ENCODE measurements around the gene ZNF831. TPM values are rescaled to one million over a fixed set of nuclear protein-coding genes. Genes with fewer than 3 reads are reported as not detected.

ZNF831 gene
- total RNA-seq, 1 experiment from 2014 or later = 0.15 TPM

DNA sequence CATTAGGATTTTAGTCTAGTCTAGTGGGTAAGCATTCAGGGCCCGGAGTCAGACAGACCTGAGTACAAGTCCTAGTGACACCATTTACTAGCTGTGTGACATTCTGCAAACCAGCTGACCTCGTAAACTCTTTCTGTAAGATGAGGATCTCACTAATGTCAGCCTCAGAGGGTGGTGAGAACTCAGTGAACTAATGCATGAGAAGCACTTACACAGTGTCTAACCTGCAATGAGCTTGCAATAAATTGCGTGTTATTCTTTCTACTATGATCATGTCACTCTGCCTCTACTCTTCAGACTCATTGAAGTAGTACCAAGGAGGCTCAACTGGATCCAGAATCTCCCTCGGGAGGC, 41.1 kb upstream of the ZNF831 start:
- POLR2A ChIA-PET = no interaction called here
- no peak overlapping the region for H3K4me3 ChIP-seq (replicated peaks in 1 of 2; ENCODE audit: low read depth in 1 of 2, low read length in 2 of 2)
- ATAC-seq (no peak), DNase-seq (ENCODE audit: low read depth, low spot score) (no peak)
- H3K4me2 ChIP-seq (ENCODE audit: low read length) = no peak overlapping the region
- CTCF ChIA-PET = no interaction called here
- no peak overlapping the region for H3K27ac ChIP-seq (ENCODE audit: low read depth, low read length)
- no TSS peak for BruUV-seq (replicated peaks)
- H3K9ac ChIP-seq (ENCODE audit: low read length) = no peak overlapping the region
- RAD21 ChIA-PET (ENCODE audit: low non-redundant PET in 1 of 2, low total read pairs in 2 of 2, uncharacterized antibody in 2 of 2, unreplicated experiment in 2 of 2) = no interaction called here
- no peaks in the 10 kb centered on the region for H3K9me2 ChIP-seq (ENCODE audit: insufficient read depth)
- TF ChIP-seq POLR2A (IDR thresholded peaks at IDR 0.05; ENCODE audit: borderline replicate concordance, extremely low read depth, insufficient read depth, insufficient read length) (no peak), CTCF (IDR thresholded peaks at IDR 0.05 in 2 of 3, conservative IDR thresholded peaks at IDR 0.05 in 1 of 3; ENCODE audit: borderline replicate concordance in 1 of 3, insufficient read depth in 1 of 3, low read depth in 2 of 3, low read length in 2 of 3) (no peak), ZBTB33 (IDR thresholded peaks at IDR 0.05; ENCODE audit: extremely low read depth, insufficient replicate concordance, low read length) (no peak), CEBPB (IDR thresholded peaks at IDR 0.05; ENCODE audit: low read depth) (no peak), SRF (IDR thresholded peaks at IDR 0.05; ENCODE audit: low read depth) (no peak), SIN3A (IDR thresholded peaks at IDR 0.05; ENCODE audit: low read depth) (no peak), YY1 (IDR thresholded peaks at IDR 0.05; ENCODE audit: extremely low read depth, insufficient replicate concordance, low read depth, low read length) (no peak), POLR2AphosphoS5 (IDR thresholded peaks at IDR 0.05; ENCODE audit: low read depth, low read length) (no peak), REST (IDR thresholded peaks at IDR 0.05; ENCODE audit: low read depth) (no peak), JUND (IDR thresholded peaks at IDR 0.05) (no peak), ZNF274 (IDR thresholded peaks at IDR 0.05; ENCODE audit: low read depth, low read length) (no peak), TCF7L2 (IDR thresholded peaks at IDR 0.05; ENCODE audit: borderline replicate concordance, extremely low read depth, insufficient read depth, insufficient read length) (no peak), EGR1 (IDR thresholded peaks at IDR 0.05; ENCODE audit: low read depth) (no peak)
- TF ChIP-seq, protein P1, sequence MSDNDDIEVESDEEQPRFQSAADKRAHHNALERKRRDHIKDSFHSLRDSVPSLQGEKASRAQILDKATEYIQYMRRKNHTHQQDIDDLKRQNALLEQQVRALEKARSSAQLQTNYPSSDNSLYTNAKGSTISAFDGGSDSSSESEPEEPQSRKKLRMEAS (IDR thresholded peaks at IDR 0.05) = no peak
- H3K4me1 ChIP-seq (ENCODE audit: control insufficient read depth in 1 of 2, insufficient read depth in 2 of 2, low read length in 2 of 2) = no peaks in the 10 kb centered on the region
- H3K9me3 ChIP-seq (ENCODE audit: control insufficient read depth in 1 of 2, insufficient read depth in 1 of 2, low read depth in 1 of 2, low read length in 2 of 2) = peaks cover 0 to 6% of the 10 kb centered on the region in 2 experiments; a peak in 1 of 4 replicates
- no peaks in the 10 kb centered on the region for H3K36me3 ChIP-seq (ENCODE audit: control insufficient read depth in 1 of 2, insufficient read depth in 2 of 2, low read length in 2 of 2)
- H3K27me3 ChIP-seq (ENCODE audit: insufficient read depth, low read length) = peaks cover 30% of the 10 kb centered on the region; the same call in 1 of the 2 replicates
- no peaks in the 10 kb centered on the region for H3K79me2 ChIP-seq (ENCODE audit: insufficient read depth, low read length)
- no peak overlapping the region for H2AFZ ChIP-seq (ENCODE audit: low read depth, low read length, poor library complexity, severe bottlenecking)
- intact Hi-C loops (cut with micrococcal nuclease) = no loop called here
- no peaks in the 10 kb centered on the region for H4K20me1 ChIP-seq (ENCODE audit: insufficient read depth)
